ENCODE measurements around the gene XCL2. TPM values are rescaled to one million over a fixed set of nuclear protein-coding genes. Genes with fewer than 3 reads are reported as not detected.

XCL2 gene
- polyA plus RNA-seq, 1 donor from 2014 or later = not detected

GRCh38 chr1:168572633-168573032, 28.8 kb upstream of the XCL2 start:
- TF ChIP-seq TAF1 (IDR thresholded peaks at IDR 0.05; ENCODE audit: low read depth) = no peak
- TF ChIP-seq EP300 (conservative IDR thresholded peaks at IDR 0.05; ENCODE audit: poor library complexity, severe bottlenecking) = no peak
- no peak for TF ChIP-seq MXI1 (conservative IDR thresholded peaks at IDR 0.05; ENCODE audit: poor library complexity, severe bottlenecking)
- no peak for TF ChIP-seq SMC3 (conservative IDR thresholded peaks at IDR 0.05; ENCODE audit: poor library complexity)
- no peak for TF ChIP-seq POLR2AphosphoS5 (IDR thresholded peaks at IDR 0.05)
- TF ChIP-seq, protein P1, sequence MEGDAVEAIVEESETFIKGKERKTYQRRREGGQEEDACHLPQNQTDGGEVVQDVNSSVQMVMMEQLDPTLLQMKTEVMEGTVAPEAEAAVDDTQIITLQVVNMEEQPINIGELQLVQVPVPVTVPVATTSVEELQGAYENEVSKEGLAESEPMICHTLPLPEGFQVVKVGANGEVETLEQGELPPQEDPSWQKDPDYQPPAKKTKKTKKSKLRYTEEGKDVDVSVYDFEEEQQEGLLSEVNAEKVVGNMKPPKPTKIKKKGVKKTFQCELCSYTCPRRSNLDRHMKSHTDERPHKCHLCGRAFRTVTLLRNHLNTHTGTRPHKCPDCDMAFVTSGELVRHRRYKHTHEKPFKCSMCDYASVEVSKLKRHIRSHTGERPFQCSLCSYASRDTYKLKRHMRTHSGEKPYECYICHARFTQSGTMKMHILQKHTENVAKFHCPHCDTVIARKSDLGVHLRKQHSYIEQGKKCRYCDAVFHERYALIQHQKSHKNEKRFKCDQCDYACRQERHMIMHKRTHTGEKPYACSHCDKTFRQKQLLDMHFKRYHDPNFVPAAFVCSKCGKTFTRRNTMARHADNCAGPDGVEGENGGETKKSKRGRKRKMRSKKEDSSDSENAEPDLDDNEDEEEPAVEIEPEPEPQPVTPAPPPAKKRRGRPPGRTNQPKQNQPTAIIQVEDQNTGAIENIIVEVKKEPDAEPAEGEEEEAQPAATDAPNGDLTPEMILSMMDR (IDR thresholded peaks at IDR 0.05; ENCODE audit: poor library complexity, severe bottlenecking) = no peak
- TF ChIP-seq, protein P2, sequence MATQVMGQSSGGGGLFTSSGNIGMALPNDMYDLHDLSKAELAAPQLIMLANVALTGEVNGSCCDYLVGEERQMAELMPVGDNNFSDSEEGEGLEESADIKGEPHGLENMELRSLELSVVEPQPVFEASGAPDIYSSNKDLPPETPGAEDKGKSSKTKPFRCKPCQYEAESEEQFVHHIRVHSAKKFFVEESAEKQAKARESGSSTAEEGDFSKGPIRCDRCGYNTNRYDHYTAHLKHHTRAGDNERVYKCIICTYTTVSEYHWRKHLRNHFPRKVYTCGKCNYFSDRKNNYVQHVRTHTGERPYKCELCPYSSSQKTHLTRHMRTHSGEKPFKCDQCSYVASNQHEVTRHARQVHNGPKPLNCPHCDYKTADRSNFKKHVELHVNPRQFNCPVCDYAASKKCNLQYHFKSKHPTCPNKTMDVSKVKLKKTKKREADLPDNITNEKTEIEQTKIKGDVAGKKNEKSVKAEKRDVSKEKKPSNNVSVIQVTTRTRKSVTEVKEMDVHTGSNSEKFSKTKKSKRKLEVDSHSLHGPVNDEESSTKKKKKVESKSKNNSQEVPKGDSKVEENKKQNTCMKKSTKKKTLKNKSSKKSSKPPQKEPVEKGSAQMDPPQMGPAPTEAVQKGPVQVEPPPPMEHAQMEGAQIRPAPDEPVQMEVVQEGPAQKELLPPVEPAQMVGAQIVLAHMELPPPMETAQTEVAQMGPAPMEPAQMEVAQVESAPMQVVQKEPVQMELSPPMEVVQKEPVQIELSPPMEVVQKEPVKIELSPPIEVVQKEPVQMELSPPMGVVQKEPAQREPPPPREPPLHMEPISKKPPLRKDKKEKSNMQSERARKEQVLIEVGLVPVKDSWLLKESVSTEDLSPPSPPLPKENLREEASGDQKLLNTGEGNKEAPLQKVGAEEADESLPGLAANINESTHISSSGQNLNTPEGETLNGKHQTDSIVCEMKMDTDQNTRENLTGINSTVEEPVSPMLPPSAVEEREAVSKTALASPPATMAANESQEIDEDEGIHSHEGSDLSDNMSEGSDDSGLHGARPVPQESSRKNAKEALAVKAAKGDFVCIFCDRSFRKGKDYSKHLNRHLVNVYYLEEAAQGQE (IDR thresholded peaks at IDR 0.05; ENCODE audit: borderline replicate concordance) = no peak
- no peak for TF ChIP-seq EZH2 (IDR thresholded peaks at IDR 0.05; ENCODE audit: borderline replicate concordance, insufficient read depth, low read length, poor library complexity, severe bottlenecking)
- H3K9ac ChIP-seq (ENCODE audit: low read length) = no peak overlapping the region
- H3K27me3 ChIP-seq (ENCODE audit: insufficient read depth, low read depth, low read length) = no peaks in the 10 kb centered on the region
- H3K9me3 ChIP-seq (ENCODE audit: low read length) = no peaks in the 10 kb centered on the region
- no peak overlapping the region for H2AFZ ChIP-seq (ENCODE audit: low read depth, low read length)
- H3K9me2 ChIP-seq (ENCODE audit: insufficient read depth, low read length) = no peaks in the 10 kb centered on the region
- no peaks in the 10 kb centered on the region for H3F3A ChIP-seq (ENCODE audit: insufficient read depth, low read length, poor library complexity, severe bottlenecking)
- no peaks in the 10 kb centered on the region for H4K20me1 ChIP-seq (ENCODE audit: insufficient read depth)
- H3K4me3 ChIP-seq (ENCODE audit: low read length) = no peak overlapping the region
- no peaks in the 10 kb centered on the region for H3K36me3 ChIP-seq (ENCODE audit: insufficient read depth, low read length)
- no peak overlapping the region for H3K4me2 ChIP-seq (ENCODE audit: low read length)
- no peaks in the 10 kb centered on the region for H3K79me2 ChIP-seq (replicated peaks; ENCODE audit: insufficient read depth, low read length)
- H3K27ac ChIP-seq (ENCODE audit: low read length) = no peak overlapping the region

GRCh38 chr1:168570652-168571051, 26.9 kb upstream of the XCL2 start:
- Histone ChIP-seq H3K4me2 (ENCODE audit: low read length) (no peak overlapping the region), H2AFZ (ENCODE audit: low read depth, low read length) (no peak overlapping the region), H3F3A (ENCODE audit: insufficient read depth, low read length, poor library complexity, severe bottlenecking) (no peaks in the 10 kb centered on the region), H3K79me2 (replicated peaks; ENCODE audit: insufficient read depth, low read length) (no peaks in the 10 kb centered on the region), H3K27ac (ENCODE audit: low read length) (no peak overlapping the region), H3K9me2 (ENCODE audit: insufficient read depth, low read length) (no peaks in the 10 kb centered on the region), H3K4me3 (ENCODE audit: low read length) (no peak overlapping the region), H3K9me3 (ENCODE audit: low read length) (no peaks in the 10 kb centered on the region), H3K9ac (ENCODE audit: low read length) (no peak overlapping the region), H3K36me3 (ENCODE audit: insufficient read depth, low read length) (no peaks in the 10 kb centered on the region), H3K27me3 (ENCODE audit: insufficient read depth, low read depth, low read length) (no peaks in the 10 kb centered on the region), H4K20me1 (ENCODE audit: insufficient read depth) (no peaks in the 10 kb centered on the region)
- TF ChIP-seq SMC3 (conservative IDR thresholded peaks at IDR 0.05; ENCODE audit: poor library complexity) (no peak), MXI1 (conservative IDR thresholded peaks at IDR 0.05; ENCODE audit: poor library complexity, severe bottlenecking) (no peak), EZH2 (IDR thresholded peaks at IDR 0.05; ENCODE audit: borderline replicate concordance, insufficient read depth, low read length, poor library complexity, severe bottlenecking) (no peak), RAD21 (conservative IDR thresholded peaks at IDR 0.05) (no peak), TAF1 (IDR thresholded peaks at IDR 0.05; ENCODE audit: low read depth) (no peak), POLR2AphosphoS5 (IDR thresholded peaks at IDR 0.05) (no peak), EP300 (conservative IDR thresholded peaks at IDR 0.05; ENCODE audit: poor library complexity, severe bottlenecking) (no peak)
- TF ChIP-seq, protein P1 (IDR thresholded peaks at IDR 0.05; ENCODE audit: poor library complexity, severe bottlenecking) = no peak

All from neural cell (in vitro differentiated cells).